GM12878 (cell line): ENCODE results near the gene ADAP1.

Experiments used
- CTCF ChIP-seq, 3 experiments: IDR thresholded peaks in 2 of 3; conservative IDR thresholded peaks in 1 of 3; 2 replicates each; pipeline ENCODE4 v1.5.1; 2011; ENCODE audit warnings: low read depth in 3 of 3, low read length in 3 of 3, mild to moderate bottlenecking in 3 of 3, control low read depth in 2 of 3, moderate library complexity in 2 of 3, inconsistent platforms in 1 of 3, mixed read lengths in 1 of 3; ENCODE audit not compliant: control insufficient read depth in 2 of 3, insufficient read depth in 1 of 3; ENCODE audit errors: extremely low read depth in 1 of 3
- E4F1 ChIP-seq: fragments of 450-650 bp; IDR thresholded peaks from 2 replicates; pipeline ENCODE4 v1.6.1; 2018; ENCODE audit warnings: borderline replicate concordance, mild to moderate bottlenecking; ENCODE audit not compliant: partially characterized antibody
- EZH2 ChIP-seq: IDR thresholded peaks from 2 replicates; pipeline ENCODE4 v1.6.1; 2012; ENCODE audit warnings: low read depth, mild to moderate bottlenecking, control low read depth, inconsistent platforms, low read length, borderline replicate concordance; ENCODE audit not compliant: control insufficient read depth
- FOXK2 ChIP-seq: fragments of 450-650 bp; IDR thresholded peaks from 2 replicates; pipeline ENCODE4 v1.6.1; 2017; ENCODE audit warnings: mild to moderate bottlenecking, moderate library complexity
- HDAC6 ChIP-seq: fragments of 200-600 bp; sonication (generic); IDR thresholded peaks from one replicate; pipeline ENCODE4 v1.8.0; 2017; ENCODE audit warnings: antibody characterized with exemption; ENCODE audit not compliant: unreplicated experiment
- MYC ChIP-seq: IDR thresholded peaks from 2 replicates; pipeline ENCODE4 v1.6.1; 2011; ENCODE audit warnings: mild to moderate bottlenecking, low read length, moderate library complexity, inconsistent platforms; ENCODE audit not compliant: insufficient read depth, insufficient replicate concordance, insufficient read length, severe bottlenecking
- POLR2AphosphoS5 ChIP-seq: IDR thresholded peaks from 2 replicates; pipeline ENCODE4 v1.6.1; 2011; ENCODE audit warnings: mild to moderate bottlenecking, low read length, inconsistent platforms
- RAD21 ChIP-seq: IDR thresholded peaks from 2 replicates; pipeline ENCODE4 v1.6.1; 2011; ENCODE audit warnings: mild to moderate bottlenecking, low read depth, low read length, moderate library complexity; ENCODE audit not compliant: insufficient read depth
- SIX5 ChIP-seq: IDR thresholded peaks from 2 replicates; pipeline ENCODE4 v1.6.1; 2011; ENCODE audit warnings: mild to moderate bottlenecking, low read depth, low read length, moderate library complexity; ENCODE audit not compliant: severe bottlenecking
- TAF1 ChIP-seq: IDR thresholded peaks from 2 replicates; pipeline ENCODE4 v1.6.1; 2011; ENCODE audit warnings: mild to moderate bottlenecking, low read depth, low read length, borderline replicate concordance
- YBX1 ChIP-seq: fragments of 450-650 bp; IDR thresholded peaks from 2 replicates; pipeline ENCODE4 v1.6.1; 2016; ENCODE audit warnings: antibody characterized with exemption
- ZBTB40 ChIP-seq: fragments of 450-650 bp; IDR thresholded peaks from 2 replicates; pipeline ENCODE4 v1.6.1; 2016; ENCODE audit warnings: mild to moderate bottlenecking, moderate library complexity, borderline replicate concordance

GRCh38 chr7:889391-889790, 65.1 kb downstream of the ADAP1 start:
- TF ChIP-seq YBX1 (no peak), TAF1 (no peak), POLR2AphosphoS5 (no peak), MYC (no peak), SIX5 (no peak), FOXK2 (no peak), RAD21 (no peak), HDAC6 (no peak), EZH2 (no peak), CTCF (IDR thresholded peaks at IDR 0.05 in 2 of 3, conservative IDR thresholded peaks at IDR 0.05 in 1 of 3; ENCODE audit: control insufficient read depth in 2 of 3, extremely low read depth in 1 of 3, insufficient read depth in 1 of 3, low read depth in 3 of 3, low read length in 3 of 3) (no peak), E4F1 (no peak), ZBTB40 (no peak)
